Stimulated activated CD8-positive, alpha-beta memory T cell treated with anti-CD3 and anti-CD28 coated beads, Interleukin-7, amount 100 ng/mL, for 48 hours (primary cell): ENCODE data around the gene HTR5A.

ENCODE experiments used
- DNase-seq, 2 donors: peaks; one replicate each; pipeline ENCODE4 v3.0.0-alpha.2; 2020; ENCODE audit warnings: low read depth in 1 of 2; ENCODE audit errors: extremely low read depth in 1 of 2

The HTR5A gene

GRCh38 chr7:155136619-155137243 lies 66.6 kb downstream of the HTR5A start:
- no peak for DNase-seq
